GM19463 (cell line): ENCODE data around the gene RIMBP2.

Source experiments
- ATAC-seq: cut with Tn5 transposase; IDR thresholded peaks from one replicate; pipeline ENCODE4 v1.9.1; 2021; ENCODE audit warnings: mild to moderate bottlenecking, moderate library complexity; ENCODE audit not compliant: unreplicated experiment

RIMBP2 gene

GRCh38 chr12:130573766-130574165, 142.3 kb downstream of the RIMBP2 start:
- ATAC-seq = no peak

- ATAC-seq = no peak
These were observed 142.9 kb downstream of the RIMBP2 start for GRCh38 chr12:130573235-130573634.

GRCh38 chr12:130572553-130572952, 143.5 kb downstream of the RIMBP2 start:
- no peak for ATAC-seq

- ATAC-seq = no peak
These were observed 144.4 kb downstream of the RIMBP2 start for GRCh38 chr12:130571734-130572133.

GRCh38 chr12:130571089-130571488, 145.0 kb downstream of the RIMBP2 start:
- peak; percentile 47 for ATAC-seq

GRCh38 chr12:130569521-130569920, 146.6 kb downstream of the RIMBP2 start:
- no peak for ATAC-seq

GRCh38 chr12:130568501-130568900, 147.6 kb downstream of the RIMBP2 start:
- no peak for ATAC-seq

GRCh38 chr12:130568041-130568440, 148.1 kb downstream of the RIMBP2 start:
- ATAC-seq = no peak

- ATAC-seq = no peak
These were observed 149.5 kb downstream of the RIMBP2 start for GRCh38 chr12:130566446-130567155.

GRCh38 chr12:130565189-130565588, 150.9 kb downstream of the RIMBP2 start:
- ATAC-seq = no peak

- ATAC-seq = no peak
These were observed 152.8 kb downstream of the RIMBP2 start for GRCh38 chr12:130563323-130563722.

- no peak for ATAC-seq
These were observed 153.4 kb downstream of the RIMBP2 start for GRCh38 chr12:130562716-130563115.

GRCh38 chr12:130560321-130560720, 155.8 kb downstream of the RIMBP2 start:
- no peak for ATAC-seq

- ATAC-seq = no peak
These were observed 156.3 kb downstream of the RIMBP2 start for GRCh38 chr12:130559806-130560205.

- ATAC-seq = no peak
These were observed 158.0 kb downstream of the RIMBP2 start for GRCh38 chr12:130557886-130558765.

GRCh38 chr12:130557201-130557600, 158.9 kb downstream of the RIMBP2 start:
- ATAC-seq = no peak

GRCh38 chr12:130556486-130557055, 159.5 kb downstream of the RIMBP2 start:
- no peak for ATAC-seq

GRCh38 chr12:130555628-130556485, 160.2 kb downstream of the RIMBP2 start:
- ATAC-seq = no peak

- no peak for ATAC-seq
These were observed 160.9 kb downstream of the RIMBP2 start for GRCh38 chr12:130555221-130555620.

- no peak for ATAC-seq
These were observed 163.6 kb downstream of the RIMBP2 start for GRCh38 chr12:130552483-130552996.

- ATAC-seq = no peak
These were observed 166.7 kb downstream of the RIMBP2 start for GRCh38 chr12:130549361-130549760.
